Adipose tissue (tissue), 3 donors: Measurements from ENCODE around the gene NPRL2. TPM values are rescaled to one million over a fixed set of nuclear protein-coding genes. Genes with fewer than 3 reads are reported as not detected.

Source experiments
- H3K27ac ChIP-seq: one replicate; pipeline ENCODE4 v1.5.1; 2013; ENCODE audit warnings: low read depth, low read length
- WGBS, 3 donors: extraction: QIAGEN DNeasy Blood & Tissue Kit; methylation state at CpG; one replicate each; pipeline ENCODE4 v1.1.7; 2013; 5-methylcytosine and 5-hydroxymethylcytosine counted together
- polyA plus RNA-seq, 3 donors: library from polyadenylated mRNA; stranded (reverse); fragments of 200-250 nt; gene quantifications; one replicate each; pipeline ENCODE4 v1.2.3, GENCODE V29; 2013
- donor health status: healthy with polysubstance abuse.
- donor health status: Bipolar disorder and iron deficiency.
- donor health status: healthy.

NPRL2 gene
- polyA plus RNA-seq, 3 donors: 13.1 to 23.9 (median 14.5) TPM

GRCh38 chr3:50338965-50339364, 11.6 kb downstream of the NPRL2 start:
- H3K27ac ChIP-seq: peak overlapping the region; percentile 51
- 38 to 80% (median 43%) methylated on average over 5 of the region's 5 CpGs for WGBS, 3 donors

DNA sequence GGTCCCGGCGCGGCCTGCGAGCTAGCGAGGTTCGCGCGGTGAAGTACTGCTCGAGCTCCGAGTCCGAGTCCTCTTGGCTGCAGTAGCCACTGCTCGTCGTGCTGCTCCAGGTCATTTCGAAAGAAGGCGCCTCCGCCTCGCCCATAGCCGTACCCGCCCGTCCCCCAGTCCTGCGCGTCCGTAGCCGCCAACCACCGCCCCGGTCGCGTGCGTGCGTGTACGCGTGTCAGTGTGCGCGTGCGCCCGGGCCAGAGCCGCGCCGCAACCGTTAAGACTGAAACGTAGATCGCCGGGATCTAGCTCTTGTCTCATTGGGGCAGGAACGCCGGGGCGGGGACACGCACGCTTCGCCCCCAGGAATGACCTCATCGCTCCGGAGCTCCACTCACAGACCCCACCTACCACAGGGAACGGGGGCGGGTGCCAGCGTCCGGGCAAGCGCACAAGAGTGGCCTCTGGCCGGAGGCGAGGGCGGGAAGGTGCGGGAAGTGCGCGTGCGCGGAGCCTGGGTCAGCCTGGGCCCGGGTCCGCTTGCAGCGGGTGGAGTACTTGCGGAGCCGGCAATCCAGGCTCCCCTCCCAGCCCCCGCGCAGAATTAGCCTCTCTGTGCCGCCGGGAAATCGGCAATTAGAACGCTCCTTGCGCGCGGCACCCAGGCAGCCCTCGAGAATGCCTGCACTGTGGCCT, 13.3 kb downstream of the NPRL2 start:
- 0% methylated on average over 70 to 79 of the region's 79 CpGs for WGBS, 3 donors
- H3K27ac ChIP-seq: peak overlapping the region; percentile 98

- H3K27ac ChIP-seq: peak overlapping the region; percentile 73
- 1 to 2% (median 2%) methylated on average over 26 to 31 of the region's 31 CpGs for WGBS, 3 donors
Observed at GRCh38 chr3:50336452-50337174, 14.0 kb downstream of the NPRL2 start.

- WGBS, 3 donors: 53 to 65% (median 55%) methylated on average over 5 of the region's 5 CpGs
- H3K27ac ChIP-seq: no peak overlapping the region
Observed at GRCh38 chr3:50334339-50335075, 16.1 kb downstream of the NPRL2 start.

DNA sequence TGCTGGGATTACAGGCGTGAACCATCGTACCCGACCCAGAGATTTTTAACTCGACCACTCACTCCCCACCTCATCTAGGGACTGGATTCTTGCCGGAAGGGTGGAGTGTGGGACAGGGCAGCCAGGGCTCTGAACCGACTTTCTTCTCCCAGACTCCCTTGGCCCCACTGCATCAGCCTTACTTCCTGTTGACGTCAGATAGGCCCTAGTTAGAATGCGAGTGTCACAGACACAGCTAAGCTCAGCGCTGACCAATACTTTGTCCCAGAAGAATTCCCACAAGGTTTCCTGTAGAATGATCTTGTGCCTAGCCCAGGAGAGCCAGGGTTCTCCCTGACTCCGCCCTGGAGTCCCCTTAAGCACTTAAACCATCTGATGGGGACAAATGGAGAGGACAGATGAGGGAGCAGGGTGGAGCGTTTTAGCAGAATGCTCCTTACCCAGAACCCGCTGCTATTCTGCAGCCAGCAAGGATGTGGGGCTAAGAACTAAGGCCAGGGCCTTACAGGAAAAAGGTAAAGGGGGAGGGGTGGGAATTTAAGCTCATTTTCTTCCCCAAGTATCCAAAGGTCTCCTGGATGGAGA, 16.7 kb downstream of the NPRL2 start:
- WGBS, 3 donors: 39 to 63% (median 49%) methylated on average over 12 of the region's 12 CpGs
- no peak overlapping the region for H3K27ac ChIP-seq

GRCh38 chr3:50331364-50331907, 19.1 kb downstream of the NPRL2 start:
- H3K27ac ChIP-seq: no peak overlapping the region
- 93 to 97% (median 94%) methylated on average over 19 of the region's 19 CpGs for WGBS, 3 donors

DNA sequence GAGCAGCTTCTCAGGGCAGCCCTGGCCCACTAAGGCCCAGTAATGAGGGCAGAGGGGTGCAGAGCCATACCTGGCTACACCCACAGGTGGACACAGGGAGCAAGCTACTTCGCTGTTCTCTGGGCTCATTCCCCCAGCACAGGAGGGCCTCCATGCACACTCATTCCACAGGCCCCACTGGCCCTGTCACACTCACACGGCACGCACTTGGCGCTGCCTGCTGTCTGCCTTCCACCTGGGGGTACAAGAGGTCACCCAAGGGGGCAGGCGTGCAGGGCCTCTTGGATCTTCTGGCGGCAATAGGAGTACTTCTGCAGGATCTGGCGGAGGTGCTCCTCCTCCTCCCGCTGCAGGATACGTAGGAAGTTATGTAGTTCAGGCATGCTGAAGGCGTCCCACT, 20.2 kb downstream of the NPRL2 start:
- H3K27ac ChIP-seq: no peak overlapping the region
- WGBS, 3 donors: 91 to 94% (median 92%) methylated on average over 10 of the region's 10 CpGs

DNA sequence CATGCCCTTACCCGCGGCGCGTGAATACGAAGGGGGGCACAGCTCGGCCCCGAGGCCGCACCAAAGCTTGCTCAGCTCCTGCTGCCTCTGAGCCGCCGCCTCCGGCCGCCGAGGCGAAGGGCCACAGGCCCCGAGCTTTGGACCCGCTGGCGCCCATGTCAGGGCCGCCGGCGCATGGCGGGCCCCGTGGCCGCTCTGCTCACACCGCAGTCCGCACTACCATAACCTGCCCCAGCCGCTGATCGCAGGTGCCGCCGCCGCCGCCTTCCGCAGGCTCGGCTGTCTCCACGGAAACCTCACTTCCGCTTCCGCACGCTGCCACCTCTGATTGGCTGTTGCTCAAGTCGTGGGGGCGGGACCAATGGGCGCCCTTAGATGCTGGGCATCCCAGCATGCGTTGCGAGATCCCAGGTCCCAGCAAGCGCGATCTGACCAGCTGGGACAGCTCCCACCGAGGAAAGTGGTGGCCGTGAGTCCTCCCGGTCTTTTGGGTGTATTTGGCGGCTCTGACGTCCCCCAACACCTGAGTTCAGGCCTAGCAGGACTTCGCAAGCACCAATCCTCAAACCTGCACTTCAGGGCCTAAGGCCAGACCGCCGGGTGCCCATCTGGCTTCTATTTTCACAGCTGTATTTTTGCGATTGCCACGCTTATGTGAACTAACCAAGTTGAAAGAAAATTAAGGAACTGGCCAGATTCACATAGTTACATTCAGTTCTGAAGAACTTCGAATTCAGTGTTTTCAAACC, 22.5 kb downstream of the NPRL2 start, which contains the start of gene TUSC2:
Gene TUSC2, minus strand, starts transcription at position 281 of the 749 bp plus-strand sequence. Its CDS starts 124 bp downstream, at position 157.
- WGBS, 3 donors: 1 to 3% (median 3%) methylated on average over 52 to 55 of the region's 55 CpGs
- H3K27ac ChIP-seq: peak within 1 kb of the TSS; percentile 10

DNA sequence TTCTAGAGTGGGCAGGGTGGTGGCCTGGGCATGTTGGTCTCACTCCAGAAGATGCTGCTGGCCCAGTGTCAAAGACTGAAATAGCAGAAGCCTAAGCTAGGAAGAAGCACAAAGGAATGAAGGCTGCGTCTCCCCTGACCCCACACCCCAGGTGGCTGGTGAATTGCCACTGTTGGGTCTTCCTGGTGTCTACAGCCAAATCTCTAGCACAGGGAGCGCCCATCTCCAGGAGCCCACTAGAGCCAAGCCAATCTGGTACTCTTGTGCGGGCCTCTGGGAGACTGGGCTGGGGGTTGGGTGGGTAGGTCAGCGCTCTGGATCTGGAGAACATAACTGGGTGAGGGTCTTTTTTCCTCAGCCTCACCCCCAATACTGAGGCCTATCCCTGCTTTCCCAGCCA, 23.4 kb downstream of the NPRL2 start:
- no peak overlapping the region for H3K27ac ChIP-seq
- 58 to 72% (median 69%) methylated on average over 4 of the region's 4 CpGs for WGBS, 3 donors

GRCh38 chr3:50326182-50326541, 24.4 kb downstream of the NPRL2 start:
- WGBS, 3 donors: 89 to 91% (median 90%) methylated on average over 8 of the region's 8 CpGs
- no peak overlapping the region for H3K27ac ChIP-seq

DNA sequence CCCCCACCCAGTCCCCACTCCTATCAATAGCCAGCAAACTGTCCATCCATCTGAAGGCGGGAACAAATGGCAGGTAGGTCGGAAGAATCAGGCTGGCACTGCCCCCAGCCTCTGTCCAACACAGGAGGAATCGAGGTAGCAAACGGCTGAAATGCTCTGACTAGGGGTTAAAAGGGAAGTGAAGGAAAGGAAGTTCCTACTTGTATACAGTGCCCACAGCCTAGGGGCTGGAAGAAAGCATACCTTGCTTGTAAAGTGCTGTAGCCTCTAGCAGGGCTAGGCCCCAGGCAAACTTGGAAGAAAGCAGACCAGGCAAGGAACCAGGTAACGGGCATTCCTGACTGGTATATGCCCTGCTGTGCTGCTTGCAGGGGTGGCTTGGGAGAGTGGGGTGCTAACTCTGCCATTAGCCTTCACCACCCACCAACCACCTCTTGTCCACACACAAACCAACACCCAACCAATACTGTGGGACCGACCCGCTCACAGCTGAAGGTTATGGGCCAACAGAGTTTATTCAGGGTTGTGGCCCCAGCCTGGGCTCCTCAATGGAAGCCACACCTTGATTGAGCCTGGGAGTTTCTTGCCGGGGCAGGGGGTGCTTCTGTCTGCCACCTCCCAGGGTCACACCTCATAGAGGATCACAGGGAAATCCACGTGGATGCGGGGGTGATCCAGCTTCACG, 24.9 kb downstream of the NPRL2 start:
- H3K27ac ChIP-seq: no peak overlapping the region
- WGBS, 3 donors: 83 to 89% (median 84%) methylated on average over 11 of the region's 11 CpGs

- WGBS, 3 donors: 86 to 91% (median 88%) methylated on average over 2 of the region's 2 CpGs
- H3K27ac ChIP-seq: no peak overlapping the region
Observed at GRCh38 chr3:50325113-50325480, 25.5 kb downstream of the NPRL2 start.

DNA sequence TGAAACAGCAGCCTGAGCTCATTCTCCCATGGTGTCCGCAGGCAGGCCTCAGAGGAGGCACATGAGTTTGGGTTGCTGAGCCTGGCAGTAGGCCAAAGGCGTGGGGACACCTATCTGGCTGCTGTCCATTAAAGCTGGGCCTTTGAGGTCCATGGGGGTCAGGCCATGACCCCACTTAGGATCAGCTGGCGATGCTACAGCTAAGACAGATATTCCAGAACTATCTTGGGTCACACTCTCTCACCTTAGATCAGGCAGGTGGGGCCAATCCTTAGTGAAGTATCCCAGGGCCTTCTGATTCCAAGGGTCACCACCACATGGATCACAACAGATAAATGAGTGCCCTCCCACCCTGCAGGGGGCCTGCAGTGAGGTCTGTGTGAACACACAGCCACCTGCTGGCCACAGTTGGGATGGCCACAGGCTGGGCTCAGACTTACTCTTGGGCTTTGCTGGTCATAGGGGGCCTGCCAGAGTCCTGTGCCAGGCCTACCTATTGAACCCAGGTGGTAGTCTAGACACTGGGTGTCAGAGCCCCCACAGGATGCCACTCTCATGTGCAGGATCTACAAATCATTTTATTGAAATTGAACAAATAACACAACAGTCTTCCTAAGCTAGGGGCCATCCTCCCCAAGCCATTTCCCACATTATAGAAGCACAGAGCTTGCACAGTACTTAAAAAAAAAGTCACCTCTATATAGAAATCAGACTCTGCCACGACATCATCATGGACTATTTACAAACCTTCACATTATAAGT, 26.0 kb downstream of the NPRL2 start:
- H3K27ac ChIP-seq: no peak overlapping the region
- WGBS, 3 donors: 44 to 53% (median 51%) methylated on average over 4 of the region's 4 CpGs

- peak overlapping the region; percentile 49 for H3K27ac ChIP-seq
- WGBS, 3 donors: 40 to 79% (median 40%) methylated on average over 5 of the region's 5 CpGs
Observed at GRCh38 chr3:50323614-50324199, 26.9 kb downstream of the NPRL2 start.

DNA sequence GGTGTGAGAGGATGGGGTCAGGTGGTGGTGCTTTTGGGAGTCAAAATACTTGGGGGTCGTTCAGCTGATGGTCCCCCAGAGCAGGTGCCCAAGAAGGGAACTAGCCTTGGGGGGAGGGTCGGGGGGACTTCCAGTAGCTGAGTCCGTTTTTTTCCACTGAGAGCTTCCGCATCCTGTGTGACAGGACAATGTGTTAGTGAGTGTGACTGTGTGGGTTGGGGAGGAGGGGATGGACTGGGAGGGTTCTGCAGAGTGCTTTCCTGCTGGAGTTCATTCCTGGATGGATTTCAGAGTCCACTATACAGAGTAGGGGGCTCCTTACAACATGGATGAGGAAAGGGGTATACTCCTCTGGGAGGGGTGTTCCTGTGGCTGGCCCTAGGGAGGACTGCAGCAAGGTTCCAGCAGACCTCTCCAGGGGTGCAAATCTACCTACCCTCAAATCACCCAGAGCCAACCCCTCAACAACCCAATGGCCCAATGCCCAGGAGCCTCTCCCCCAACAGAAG, 27.4 kb downstream of the NPRL2 start:
- 25 to 54% (median 34%) methylated on average over 4 of the region's 4 CpGs for WGBS, 3 donors
- H3K27ac ChIP-seq: peak overlapping the region; percentile 49

DNA sequence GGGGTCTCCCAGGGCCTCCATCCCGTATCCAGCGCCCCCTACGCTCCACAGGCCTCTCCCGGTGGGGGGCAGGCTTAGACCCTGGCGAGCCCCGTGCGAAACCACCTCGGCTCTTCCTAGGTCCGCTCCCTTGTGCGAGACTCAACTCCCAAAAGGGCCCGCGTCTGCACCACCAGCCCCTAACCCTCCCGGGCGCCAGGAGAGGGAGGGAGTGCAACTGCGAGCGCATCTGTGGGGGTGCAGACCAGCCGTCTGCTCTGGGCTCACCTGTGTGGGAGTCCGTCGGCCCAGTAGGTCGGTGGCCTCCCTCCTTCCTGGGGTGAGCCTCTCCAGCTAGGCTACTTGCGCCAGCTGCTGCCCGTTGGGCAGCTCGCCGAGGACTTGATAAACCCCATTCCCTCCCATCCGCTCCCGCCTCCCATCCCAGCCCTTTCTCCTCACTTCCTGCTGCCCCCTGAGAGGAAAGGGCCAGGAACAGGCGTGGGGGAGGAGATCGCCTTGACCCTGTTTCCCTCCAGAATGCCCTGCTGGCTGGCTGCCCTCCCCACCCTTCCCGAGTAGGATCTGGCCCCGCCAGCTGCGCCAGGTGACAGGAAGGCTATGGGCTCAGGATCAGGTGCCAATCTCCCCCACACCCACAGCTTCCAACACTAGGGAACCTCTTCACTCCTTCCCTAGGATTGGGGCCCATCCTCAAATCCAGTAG, 28.0 kb downstream of the NPRL2 start, which contains the start of gene HYAL2:
Gene HYAL2, minus strand, starts transcription at position 360 of the 706 bp plus-strand sequence. CDS start 2,256 bp downstream, outside the sequence.
- H3K27ac ChIP-seq: peak within 1 kb of the TSS; percentile 49
- 28 to 40% (median 32%) methylated on average over 29 to 31 of the region's 31 CpGs for WGBS, 3 donors
